LNCAP (cell line): ENCODE data around the gene VWA7.

Experiments
- TF ChIP-seq, protein P1 (sequence below): fragments of 450-650 bp; IDR thresholded peaks from 2 replicates; pipeline ENCODE4 v1.5.1; 2017; ENCODE audit warnings: mild to moderate bottlenecking

Gene VWA7, protein sequence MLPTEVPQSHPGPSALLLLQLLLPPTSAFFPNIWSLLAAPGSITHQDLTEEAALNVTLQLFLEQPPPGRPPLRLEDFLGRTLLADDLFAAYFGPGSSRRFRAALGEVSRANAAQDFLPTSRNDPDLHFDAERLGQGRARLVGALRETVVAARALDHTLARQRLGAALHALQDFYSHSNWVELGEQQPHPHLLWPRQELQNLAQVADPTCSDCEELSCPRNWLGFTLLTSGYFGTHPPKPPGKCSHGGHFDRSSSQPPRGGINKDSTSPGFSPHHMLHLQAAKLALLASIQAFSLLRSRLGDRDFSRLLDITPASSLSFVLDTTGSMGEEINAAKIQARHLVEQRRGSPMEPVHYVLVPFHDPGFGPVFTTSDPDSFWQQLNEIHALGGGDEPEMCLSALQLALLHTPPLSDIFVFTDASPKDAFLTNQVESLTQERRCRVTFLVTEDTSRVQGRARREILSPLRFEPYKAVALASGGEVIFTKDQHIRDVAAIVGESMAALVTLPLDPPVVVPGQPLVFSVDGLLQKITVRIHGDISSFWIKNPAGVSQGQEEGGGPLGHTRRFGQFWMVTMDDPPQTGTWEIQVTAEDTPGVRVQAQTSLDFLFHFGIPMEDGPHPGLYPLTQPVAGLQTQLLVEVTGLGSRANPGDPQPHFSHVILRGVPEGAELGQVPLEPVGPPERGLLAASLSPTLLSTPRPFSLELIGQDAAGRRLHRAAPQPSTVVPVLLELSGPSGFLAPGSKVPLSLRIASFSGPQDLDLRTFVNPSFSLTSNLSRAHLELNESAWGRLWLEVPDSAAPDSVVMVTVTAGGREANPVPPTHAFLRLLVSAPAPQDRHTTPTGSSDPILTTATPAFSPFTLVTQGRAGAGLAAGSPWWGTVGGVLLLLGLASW

GRCh38 chr6:31776989-31777666 lies at the start of gene VWA7:
TSS of gene VWA7 (minus strand) at chr6:31777328. CDS start at chr6:31776779, 549 bp downstream.
- TF ChIP-seq, protein P1, sequence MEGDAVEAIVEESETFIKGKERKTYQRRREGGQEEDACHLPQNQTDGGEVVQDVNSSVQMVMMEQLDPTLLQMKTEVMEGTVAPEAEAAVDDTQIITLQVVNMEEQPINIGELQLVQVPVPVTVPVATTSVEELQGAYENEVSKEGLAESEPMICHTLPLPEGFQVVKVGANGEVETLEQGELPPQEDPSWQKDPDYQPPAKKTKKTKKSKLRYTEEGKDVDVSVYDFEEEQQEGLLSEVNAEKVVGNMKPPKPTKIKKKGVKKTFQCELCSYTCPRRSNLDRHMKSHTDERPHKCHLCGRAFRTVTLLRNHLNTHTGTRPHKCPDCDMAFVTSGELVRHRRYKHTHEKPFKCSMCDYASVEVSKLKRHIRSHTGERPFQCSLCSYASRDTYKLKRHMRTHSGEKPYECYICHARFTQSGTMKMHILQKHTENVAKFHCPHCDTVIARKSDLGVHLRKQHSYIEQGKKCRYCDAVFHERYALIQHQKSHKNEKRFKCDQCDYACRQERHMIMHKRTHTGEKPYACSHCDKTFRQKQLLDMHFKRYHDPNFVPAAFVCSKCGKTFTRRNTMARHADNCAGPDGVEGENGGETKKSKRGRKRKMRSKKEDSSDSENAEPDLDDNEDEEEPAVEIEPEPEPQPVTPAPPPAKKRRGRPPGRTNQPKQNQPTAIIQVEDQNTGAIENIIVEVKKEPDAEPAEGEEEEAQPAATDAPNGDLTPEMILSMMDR: no peak

GRCh38 chr6:31826793-31827285 lies 49.7 kb upstream of the VWA7 start:
- TF ChIP-seq, protein P1: no peak

DNA sequence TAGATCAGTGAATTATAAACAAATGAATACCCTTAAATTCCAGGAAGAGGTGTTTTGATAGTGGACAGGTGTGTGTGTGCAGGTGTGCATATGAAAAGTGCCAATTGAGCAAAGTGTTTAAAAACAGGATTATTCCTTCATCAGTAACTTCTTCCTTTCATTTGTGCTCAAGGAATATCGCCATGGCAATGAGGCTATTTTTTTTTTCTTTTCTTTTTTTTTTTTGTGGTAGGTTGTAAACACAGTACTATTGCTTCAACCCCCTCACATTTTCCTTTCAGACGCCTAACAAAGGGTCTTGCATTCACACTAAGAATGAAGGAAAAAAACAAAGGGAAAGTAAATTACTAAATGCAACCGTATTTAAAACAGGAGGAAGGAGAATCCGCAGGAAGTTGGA lies 48.4 kb upstream of the VWA7 start:
- TF ChIP-seq, protein P1: no peak

GRCh38 chr6:31822036-31822821 lies 45.1 kb upstream of the VWA7 start:
- TF ChIP-seq, protein P1: no peak

GRCh38 chr6:31821301-31822035 lies 44.3 kb upstream of the VWA7 start:
- TF ChIP-seq, protein P1: no peak

- TF ChIP-seq, protein P1: no peak
Measured at GRCh38 chr6:31819871-31820299, 42.8 kb upstream of the VWA7 start.
